Amniotic epithelial cell (primary cell): ENCODE data around the gene DNAJC27.
A peak's percentile ranks its signal among the peaks of the same experiment; 100 is the strongest.

Experiments used
- DNase-seq: peaks from one replicate; pipeline ENCODE4 v3.0.0-alpha.2; 2010; ENCODE audit warnings: low read depth

DNAJC27 gene

GRCh38 chr2:24906466-24906865, 65.3 kb downstream of the DNAJC27 start:
- no peak for DNase-seq

- DNase-seq = no peak
Observed at GRCh38 chr2:24903161-24904103, 68.3 kb downstream of the DNAJC27 start.

DNA sequence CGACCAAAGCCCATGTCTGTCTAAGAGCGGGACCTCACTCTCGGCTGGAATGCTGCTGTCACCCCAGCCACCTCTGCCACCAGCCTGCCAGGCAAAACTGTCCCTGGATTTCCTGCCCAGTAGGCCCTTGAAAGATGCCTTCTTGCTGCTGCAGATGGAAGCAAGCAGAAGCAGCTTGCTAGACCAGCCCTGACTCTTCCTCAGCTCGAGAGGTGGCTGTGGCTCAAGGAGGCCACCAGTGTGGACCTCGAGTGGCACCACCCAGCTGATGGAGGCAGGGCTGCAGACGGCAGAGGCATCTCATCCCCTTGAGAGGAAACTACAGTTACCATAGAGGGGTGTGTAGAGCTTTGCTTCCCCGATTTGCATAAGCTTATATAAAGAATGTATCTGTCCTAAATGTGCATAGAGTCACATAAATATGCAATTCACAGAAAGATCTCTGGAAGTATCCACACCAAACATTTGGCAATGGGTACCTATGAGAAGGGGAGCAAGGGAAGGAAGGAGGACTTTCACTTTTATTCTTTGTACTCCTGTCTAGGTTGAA, 72.3 kb downstream of the DNAJC27 start:
- no peak for DNase-seq

- DNase-seq = no peak
Observed at GRCh38 chr2:24898122-24899109, 73.3 kb downstream of the DNAJC27 start.

DNA sequence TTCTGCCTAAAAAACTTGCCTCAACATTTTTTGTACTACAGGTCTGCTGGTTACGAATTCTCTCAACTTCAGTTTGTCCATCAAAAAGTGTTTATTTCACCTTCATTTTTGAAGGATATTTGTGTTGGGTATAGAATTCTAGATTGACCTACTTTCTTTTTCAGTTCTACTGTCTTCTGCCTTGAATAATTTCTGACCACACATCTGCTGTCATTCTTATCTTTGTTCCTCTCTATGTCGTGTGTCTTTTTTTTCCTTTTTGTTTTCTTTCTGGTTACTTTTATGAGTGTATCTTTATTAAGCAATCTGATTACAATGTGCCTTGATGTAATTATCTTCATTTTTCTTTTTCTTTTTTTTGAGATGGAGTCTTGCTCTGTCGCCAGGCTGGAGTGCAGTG, 77.0 kb downstream of the DNAJC27 start:
- DNase-seq = no peak

- peak; percentile 39 for DNase-seq
Observed at GRCh38 chr2:24893934-24894333, 77.8 kb downstream of the DNAJC27 start.
